ENCODE results near the gene CDKAL1. TPM values are rescaled to one million over a fixed set of nuclear protein-coding genes. Genes with fewer than 3 reads are reported as not detected.

CDKAL1 gene
- total and polyA plus RNA-seq, 2 of the 8 experiments (the other 6 are each of a cell fraction or from before 2014, with no cell fraction given): 8.4 to 24.6 TPM

DNA sequence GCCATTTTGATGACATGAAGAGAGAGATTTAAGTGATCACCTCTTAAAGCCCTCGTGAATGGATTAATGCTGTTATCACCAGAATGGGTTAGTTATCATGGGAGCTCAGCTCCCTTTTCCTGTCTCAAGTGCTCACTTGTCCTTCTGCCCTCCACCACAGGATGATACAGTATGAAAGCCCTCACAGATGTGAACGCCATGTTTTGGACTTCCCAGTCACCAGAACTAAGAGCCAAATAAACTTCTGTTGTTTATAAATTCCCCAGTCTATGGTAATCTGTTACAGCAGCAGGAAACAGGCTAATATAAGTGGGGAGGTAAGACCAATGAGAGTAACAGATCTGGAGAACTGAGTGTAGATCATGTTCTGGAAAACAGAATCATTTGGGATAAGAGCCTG lies 493.2 kb downstream of the CDKAL1 start (continued):
- TF ChIP-seq, protein P1, sequence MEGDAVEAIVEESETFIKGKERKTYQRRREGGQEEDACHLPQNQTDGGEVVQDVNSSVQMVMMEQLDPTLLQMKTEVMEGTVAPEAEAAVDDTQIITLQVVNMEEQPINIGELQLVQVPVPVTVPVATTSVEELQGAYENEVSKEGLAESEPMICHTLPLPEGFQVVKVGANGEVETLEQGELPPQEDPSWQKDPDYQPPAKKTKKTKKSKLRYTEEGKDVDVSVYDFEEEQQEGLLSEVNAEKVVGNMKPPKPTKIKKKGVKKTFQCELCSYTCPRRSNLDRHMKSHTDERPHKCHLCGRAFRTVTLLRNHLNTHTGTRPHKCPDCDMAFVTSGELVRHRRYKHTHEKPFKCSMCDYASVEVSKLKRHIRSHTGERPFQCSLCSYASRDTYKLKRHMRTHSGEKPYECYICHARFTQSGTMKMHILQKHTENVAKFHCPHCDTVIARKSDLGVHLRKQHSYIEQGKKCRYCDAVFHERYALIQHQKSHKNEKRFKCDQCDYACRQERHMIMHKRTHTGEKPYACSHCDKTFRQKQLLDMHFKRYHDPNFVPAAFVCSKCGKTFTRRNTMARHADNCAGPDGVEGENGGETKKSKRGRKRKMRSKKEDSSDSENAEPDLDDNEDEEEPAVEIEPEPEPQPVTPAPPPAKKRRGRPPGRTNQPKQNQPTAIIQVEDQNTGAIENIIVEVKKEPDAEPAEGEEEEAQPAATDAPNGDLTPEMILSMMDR (IDR thresholded peaks at IDR 0.05; ENCODE audit: control extremely low read depth in 1 of 3, insufficient read depth in 1 of 3, low read depth in 1 of 3, low read length in 3 of 3): no peak
- TF ChIP-seq HDAC2 (IDR thresholded peaks at IDR 0.05; ENCODE audit: borderline replicate concordance in 1 of 2, low read depth in 2 of 2, low read length in 2 of 2): no peak
- no peak for TF ChIP-seq TCF12 (IDR thresholded peaks at IDR 0.05; ENCODE audit: low read depth, low read length)
- TF ChIP-seq TEAD4 (IDR thresholded peaks at IDR 0.05; ENCODE audit: low read depth, low read length): no peak

Data from H1 (cell line).